ENCODE results near the gene FAM234B.

FAM234B gene

GRCh38 chr12:13000925-13001774, 43.0 kb upstream of the FAM234B start:
- no peak overlapping the region for H3K4me3 ChIP-seq (ENCODE audit: low read depth in 1 of 2, low read length in 2 of 2)
- H3K9me3 ChIP-seq (ENCODE audit: insufficient read depth, low read length, severe bottlenecking), result no peaks in the 10 kb centered on the region
- TF ChIP-seq CTCF (IDR thresholded peaks at IDR 0.05; ENCODE audit: borderline replicate concordance, extremely low read depth, low read length, poor library complexity, severe bottlenecking) (no peak), EZH2 (IDR thresholded peaks at IDR 0.05; ENCODE audit: borderline replicate concordance, low read depth, low read length, severe bottlenecking) (no peak)
- H3K79me2 ChIP-seq (ENCODE audit: insufficient read depth, low read length), result no peaks in the 10 kb centered on the region
- no peaks in the 10 kb centered on the region for H3K27me3 ChIP-seq (ENCODE audit: insufficient read depth, low read length, poor library complexity)
- no peaks in the 10 kb centered on the region for H3K36me3 ChIP-seq (ENCODE audit: insufficient read depth, low read length)
- DNase-seq, result no peak
- no peak overlapping the region for H2AFZ ChIP-seq (ENCODE audit: low read depth, low read length)
- H4K20me1 ChIP-seq (ENCODE audit: insufficient read depth, low read length), result no peaks in the 10 kb centered on the region
- H3K4me2 ChIP-seq (ENCODE audit: insufficient read depth, low read length), result no peak overlapping the region
- H3K4me1 ChIP-seq (ENCODE audit: insufficient read depth, low read length), result no peaks in the 10 kb centered on the region
- no peak for ATAC-seq (ENCODE audit: insufficient read depth, low read depth)
- H3K27ac ChIP-seq (ENCODE audit: low read length), result no peak overlapping the region
- no peak overlapping the region for H3K9ac ChIP-seq (ENCODE audit: low read depth, low read length)

- no peak overlapping the region for H3K4me2 ChIP-seq (ENCODE audit: insufficient read depth, low read length)
- no peak overlapping the region for H3K4me3 ChIP-seq (ENCODE audit: low read depth in 1 of 2, low read length in 2 of 2)
- H3K9ac ChIP-seq (ENCODE audit: low read depth, low read length), result no peak overlapping the region
- no peak overlapping the region for H2AFZ ChIP-seq (ENCODE audit: low read depth, low read length)
- H3K79me2 ChIP-seq (ENCODE audit: insufficient read depth, low read length), result no peaks in the 10 kb centered on the region
- ATAC-seq (ENCODE audit: insufficient read depth, low read depth) (no peak), DNase-seq (no peak)
- H3K27ac ChIP-seq (ENCODE audit: low read length), result no peak overlapping the region
- H3K4me1 ChIP-seq (ENCODE audit: insufficient read depth, low read length), result no peaks in the 10 kb centered on the region
- H4K20me1 ChIP-seq (ENCODE audit: insufficient read depth, low read length), result no peaks in the 10 kb centered on the region
- no peaks in the 10 kb centered on the region for H3K27me3 ChIP-seq (ENCODE audit: insufficient read depth, low read length, poor library complexity)
- no peak for TF ChIP-seq CTCF (IDR thresholded peaks at IDR 0.05; ENCODE audit: borderline replicate concordance, extremely low read depth, low read length, poor library complexity, severe bottlenecking)
- no peak for TF ChIP-seq EZH2 (IDR thresholded peaks at IDR 0.05; ENCODE audit: borderline replicate concordance, low read depth, low read length, severe bottlenecking)
- H3K36me3 ChIP-seq (ENCODE audit: insufficient read depth, low read length), result no peaks in the 10 kb centered on the region
- no peaks in the 10 kb centered on the region for H3K9me3 ChIP-seq (ENCODE audit: insufficient read depth, low read length, severe bottlenecking)
Measured at GRCh38 chr12:13001775-13002040, 42.5 kb upstream of the FAM234B start.

GRCh38 chr12:13002301-13003097, 41.7 kb upstream of the FAM234B start:
- Histone ChIP-seq H3K27me3 (ENCODE audit: insufficient read depth, low read length, poor library complexity) (no peaks in the 10 kb centered on the region), H2AFZ (ENCODE audit: low read depth, low read length) (no peak overlapping the region), H3K9ac (ENCODE audit: low read depth, low read length) (no peak overlapping the region), H3K27ac (ENCODE audit: low read length) (no peak overlapping the region), H3K4me3 (ENCODE audit: low read depth in 1 of 2, low read length in 2 of 2) (no peak overlapping the region), H3K4me2 (ENCODE audit: insufficient read depth, low read length) (no peak overlapping the region), H3K79me2 (ENCODE audit: insufficient read depth, low read length) (no peaks in the 10 kb centered on the region), H4K20me1 (ENCODE audit: insufficient read depth, low read length) (no peaks in the 10 kb centered on the region), H3K4me1 (ENCODE audit: insufficient read depth, low read length) (no peaks in the 10 kb centered on the region), H3K9me3 (ENCODE audit: insufficient read depth, low read length, severe bottlenecking) (no peaks in the 10 kb centered on the region), H3K36me3 (ENCODE audit: insufficient read depth, low read length) (no peaks in the 10 kb centered on the region)
- ATAC-seq (ENCODE audit: insufficient read depth, low read depth) (no peak), DNase-seq (no peak)
- no peak for TF ChIP-seq CTCF (IDR thresholded peaks at IDR 0.05; ENCODE audit: borderline replicate concordance, extremely low read depth, low read length, poor library complexity, severe bottlenecking)
